Measurements from ENCODE around the gene PKIB. TPM values are rescaled to one million over a fixed set of nuclear protein-coding genes. Genes with fewer than 3 reads are reported as not detected.

PKIB gene
- total RNA-seq, 4 donors from 2014 or later = 0.43 to 5.2 (median 0.59) TPM; not detected in 1

DNA sequence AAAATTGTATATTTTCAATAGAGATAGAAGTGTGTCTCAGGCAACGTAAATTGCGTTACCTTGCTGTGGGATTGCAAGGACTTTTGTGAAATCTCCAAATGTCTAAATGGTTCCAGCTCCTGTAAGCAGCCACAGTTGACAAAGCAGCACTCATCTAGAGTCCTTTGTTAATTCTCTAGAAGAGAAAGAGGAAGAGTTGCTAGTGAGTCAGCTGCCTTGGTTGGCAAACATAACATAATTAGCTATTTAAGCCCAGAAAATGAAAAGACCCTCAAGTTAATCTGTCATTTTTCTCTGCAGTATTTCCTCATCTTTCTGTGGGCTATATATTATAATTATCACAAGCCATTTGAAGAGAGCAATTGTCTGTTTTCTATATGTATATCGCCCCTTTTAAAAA, 102.9 kb downstream of the PKIB start:
- no peak overlapping the region for H3K27ac ChIP-seq
- H3K4me1 ChIP-seq = no peaks in the 10 kb centered on the region
- H3K36me3 ChIP-seq = no peaks in the 10 kb centered on the region
- H3K9me3 ChIP-seq = no peaks in the 10 kb centered on the region
- H3K27me3 ChIP-seq = no peaks in the 10 kb centered on the region
- DNase-seq = no peak
- no peak overlapping the region for H3K4me3 ChIP-seq
- TF ChIP-seq, protein P1, sequence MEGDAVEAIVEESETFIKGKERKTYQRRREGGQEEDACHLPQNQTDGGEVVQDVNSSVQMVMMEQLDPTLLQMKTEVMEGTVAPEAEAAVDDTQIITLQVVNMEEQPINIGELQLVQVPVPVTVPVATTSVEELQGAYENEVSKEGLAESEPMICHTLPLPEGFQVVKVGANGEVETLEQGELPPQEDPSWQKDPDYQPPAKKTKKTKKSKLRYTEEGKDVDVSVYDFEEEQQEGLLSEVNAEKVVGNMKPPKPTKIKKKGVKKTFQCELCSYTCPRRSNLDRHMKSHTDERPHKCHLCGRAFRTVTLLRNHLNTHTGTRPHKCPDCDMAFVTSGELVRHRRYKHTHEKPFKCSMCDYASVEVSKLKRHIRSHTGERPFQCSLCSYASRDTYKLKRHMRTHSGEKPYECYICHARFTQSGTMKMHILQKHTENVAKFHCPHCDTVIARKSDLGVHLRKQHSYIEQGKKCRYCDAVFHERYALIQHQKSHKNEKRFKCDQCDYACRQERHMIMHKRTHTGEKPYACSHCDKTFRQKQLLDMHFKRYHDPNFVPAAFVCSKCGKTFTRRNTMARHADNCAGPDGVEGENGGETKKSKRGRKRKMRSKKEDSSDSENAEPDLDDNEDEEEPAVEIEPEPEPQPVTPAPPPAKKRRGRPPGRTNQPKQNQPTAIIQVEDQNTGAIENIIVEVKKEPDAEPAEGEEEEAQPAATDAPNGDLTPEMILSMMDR (IDR thresholded peaks at IDR 0.05) = no peak
- TF ChIP-seq POLR2A (IDR thresholded peaks at IDR 0.05) = no peak
- intact Hi-C loops (cut with DNase I; ENCODE audit: low total_unique reads) = no loop called here

GRCh38 chr6:122714059-122714458, 103.9 kb downstream of the PKIB start:
- Histone ChIP-seq H3K36me3 (no peaks in the 10 kb centered on the region), H3K4me1 (no peaks in the 10 kb centered on the region), H3K9me3 (no peaks in the 10 kb centered on the region), H3K27ac (no peak overlapping the region), H3K27me3 (no peaks in the 10 kb centered on the region), H3K4me3 (no peak overlapping the region)
- intact Hi-C loops (cut with DNase I; ENCODE audit: low total_unique reads) = no loop called here
- DNase-seq = no peak
- TF ChIP-seq, protein P1 (IDR thresholded peaks at IDR 0.05) = no peak
- no peak for TF ChIP-seq POLR2A (IDR thresholded peaks at IDR 0.05)

- intact Hi-C loops (cut with DNase I; ENCODE audit: low total_unique reads) = no loop called here
- Histone ChIP-seq H3K4me1 (no peaks in the 10 kb centered on the region), H3K27ac (no peak overlapping the region), H3K4me3 (no peak overlapping the region), H3K9me3 (no peaks in the 10 kb centered on the region), H3K27me3 (no peaks in the 10 kb centered on the region), H3K36me3 (no peaks in the 10 kb centered on the region)
- DNase-seq = no peak
- TF ChIP-seq, protein P1 (IDR thresholded peaks at IDR 0.05) = no peak
- no peak for TF ChIP-seq POLR2A (IDR thresholded peaks at IDR 0.05)
These were observed 105.5 kb downstream of the PKIB start for GRCh38 chr6:122715725-122716124.

DNA sequence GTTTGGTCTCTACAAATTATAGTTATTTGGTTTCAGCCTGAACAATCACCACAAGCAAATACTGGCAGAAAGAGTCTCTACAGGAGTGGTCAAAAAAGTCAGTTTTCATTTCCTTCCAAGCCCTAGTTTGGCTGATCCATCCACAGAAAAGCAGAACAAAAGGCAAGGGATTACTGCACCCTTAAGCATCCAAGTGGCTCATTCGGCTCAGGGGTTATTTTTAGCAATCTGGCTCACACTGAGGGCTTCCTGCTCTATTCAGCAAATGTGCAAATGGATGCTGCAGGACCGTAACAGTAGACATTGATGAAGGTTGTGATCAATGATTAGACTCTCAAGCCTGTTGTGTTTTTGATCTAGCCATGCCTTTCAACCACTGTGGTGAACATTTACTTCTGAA, 107.1 kb downstream of the PKIB start:
- no peaks in the 10 kb centered on the region for H3K27me3 ChIP-seq
- DNase-seq = no peak
- H3K9me3 ChIP-seq = no peaks in the 10 kb centered on the region
- H3K36me3 ChIP-seq = no peaks in the 10 kb centered on the region
- TF ChIP-seq, protein P1 (IDR thresholded peaks at IDR 0.05) = no peak
- TF ChIP-seq POLR2A (IDR thresholded peaks at IDR 0.05) = no peak
- H3K4me3 ChIP-seq = no peak overlapping the region
- intact Hi-C loops (cut with DNase I; ENCODE audit: low total_unique reads) = no loop called here
- no peak overlapping the region for H3K27ac ChIP-seq
- H3K4me1 ChIP-seq = no peaks in the 10 kb centered on the region

DNA sequence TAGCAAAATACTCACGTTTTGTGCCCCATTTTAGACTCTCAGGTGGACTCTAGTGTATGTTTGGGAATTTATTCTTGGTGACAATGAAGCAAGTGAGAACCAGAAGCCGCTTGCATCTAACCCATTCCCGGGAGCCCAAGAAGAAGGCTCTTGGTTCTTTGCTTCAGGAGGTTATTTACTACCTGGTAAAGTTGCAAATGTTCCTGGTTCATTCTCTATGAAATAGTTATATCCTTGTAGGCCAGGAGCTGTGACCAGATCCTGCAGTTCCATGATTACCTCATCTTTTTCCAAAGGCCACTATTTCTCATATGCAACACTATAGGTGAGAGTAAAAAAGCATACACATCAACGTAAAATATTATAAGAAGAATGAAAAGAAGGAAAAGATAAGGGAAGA, 108.4 kb downstream of the PKIB start:
- TF ChIP-seq, protein P1 (IDR thresholded peaks at IDR 0.05) = no peak
- no peak for TF ChIP-seq POLR2A (IDR thresholded peaks at IDR 0.05)
- DNase-seq = no peak
- no peak overlapping the region for H3K27ac ChIP-seq

More for the DNA sequence above, 108.4 kb downstream of the PKIB start:
- Histone ChIP-seq H3K36me3 (no peaks in the 10 kb centered on the region), H3K9me3 (no peaks in the 10 kb centered on the region), H3K27me3 (no peaks in the 10 kb centered on the region), H3K4me3 (no peak overlapping the region), H3K4me1 (no peaks in the 10 kb centered on the region)
- intact Hi-C loops (cut with DNase I; ENCODE audit: low total_unique reads) = no loop called here

All from uterus (tissue), 4 donors.